Skin epidermis (tissue), 12 donors: ENCODE results near the gene TTC27.
"Not testable (repeated sequence)": the region's sequence is repeated elsewhere in the genome, so short reads cannot be mapped to it uniquely, and the experiment has no call there.

Experiments used
- H3K27ac ChIP-seq, 21 experiments: fragments of 200-600 bp; sonication (generic) in 11 of 21; one replicate each; pipeline ENCODE4 v1.5.0; 2020; ENCODE audit warnings: mild to moderate bottlenecking in 3 of 21, inconsistent platforms in 2 of 21, moderate library complexity in 2 of 21
- H3K4me3 ChIP-seq, 7 experiments: fragments of 200-600 bp; sonication (generic) in 2 of 7; one replicate each; pipeline ENCODE4 v1.5.0; 2020; ENCODE audit warnings: inconsistent platforms in 2 of 7, mild to moderate bottlenecking in 2 of 7, moderate library complexity in 1 of 7

The TTC27 gene

DNA sequence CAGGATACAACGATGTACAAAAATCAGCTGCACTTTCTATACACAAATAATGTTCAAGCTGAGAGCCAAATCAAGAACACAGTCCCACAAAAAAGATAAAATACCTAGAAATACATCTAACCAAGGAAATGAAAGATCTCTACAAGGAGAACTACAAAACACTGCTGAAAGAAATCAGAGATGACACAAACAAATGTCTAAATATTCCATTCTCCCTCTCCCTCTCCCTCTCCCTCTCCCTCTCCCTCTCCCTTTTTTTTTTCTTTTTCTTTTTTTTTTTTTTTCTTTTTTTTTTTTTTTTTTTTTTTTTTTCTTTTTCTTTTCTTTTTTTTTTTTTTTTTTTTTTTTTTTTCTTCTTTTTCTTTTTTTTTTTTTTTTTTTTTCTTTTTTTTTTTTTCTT lies 238.6 kb downstream of the TTC27 start:
- H3K4me3 ChIP-seq, result not testable (repeated sequence)

More for the DNA sequence above, 238.6 kb downstream of the TTC27 start:
- not testable (repeated sequence) for H3K27ac ChIP-seq
